ENCODE measurements around the gene ZNF17. TPM values are rescaled to one million over a fixed set of nuclear protein-coding genes. Genes with fewer than 3 reads are reported as not detected.

The ZNF17 gene
- total RNA-seq (2022; extraction: Qiagen RNA extraction; ENCODE audit: low read depth), result 2.9 to 6.8 TPM (median 4.8 TPM) in 5 replicates

GRCh38 chr19:57410877-57411671 lies at the start of gene ZNF17:
TSS of gene ZNF17 (plus strand) at chr19:57411161. CDS start at chr19:57413616, 2,455 bp downstream.

GRCh38 chr19:57362997-57363687 lies 47.8 kb upstream of the ZNF17 start, which contains the start of the genes TRAPPC2B and ZNF547:
TSS of gene TRAPPC2B (plus strand) at chr19:57363551. CDS start at chr19:57364834, 1,283 bp downstream.
TSS of gene ZNF547 (plus strand) at chr19:57363551. CDS start at chr19:57368556, 5,005 bp downstream.

GRCh38 chr19:57389730-57390598 lies 21.0 kb upstream of the ZNF17 start, which contains the start of gene ZNF548:
TSS of gene ZNF548 (plus strand) at chr19:57389854. CDS start at chr19:57390100, 246 bp downstream.

GRCh38 chr19:57435062-57435978 lies 24.4 kb downstream of the ZNF17 start, which contains the start of gene ZNF749:
TSS of gene ZNF749 (plus strand) at chr19:57435325. CDS start at chr19:57435579, 254 bp downstream.

Other genes starting within 250 kb of the ZNF17 start
- not detected in 5 replicates for gene DUXA, start 243.7 kb upstream of the ZNF17 start, total RNA-seq (2022; extraction: Qiagen RNA extraction; ENCODE audit: low read depth)
- gene ZNF264, start 219.7 kb upstream of the ZNF17 start, total RNA-seq (2022; extraction: Qiagen RNA extraction; ENCODE audit: low read depth), result 6.3 to 8.8 TPM (median 7.4 TPM) in 5 replicates
- 0.27 to 0.61 TPM (median 0.32 TPM) in 4 of 5 replicates, not detected in the other for gene AURKC, start 180.1 kb upstream of the ZNF17 start, total RNA-seq (2022; extraction: Qiagen RNA extraction; ENCODE audit: low read depth)
- 1.2 to 2.5 TPM (median 1.8 TPM) in 5 replicates for gene ZNF805, start 170.5 kb upstream of the ZNF17 start, total RNA-seq (2022; extraction: Qiagen RNA extraction; ENCODE audit: low read depth)
- 0.77 to 1.2 TPM (median 1.0 TPM) in 5 replicates for gene ZNF460, start 130.7 kb upstream of the ZNF17 start, total RNA-seq (2022; extraction: Qiagen RNA extraction; ENCODE audit: low read depth)
- 0.82 to 2.0 TPM (median 1.5 TPM) in 5 replicates for gene ZNF543, start 90.7 kb upstream of the ZNF17 start, total RNA-seq (2022; extraction: Qiagen RNA extraction; ENCODE audit: low read depth)
- 1.7 to 2.1 TPM (median 2.1 TPM) in 5 replicates for gene ZNF304, start 59.9 kb upstream of the ZNF17 start, total RNA-seq (2022; extraction: Qiagen RNA extraction; ENCODE audit: low read depth)
- 14.3 to 17.8 TPM (median 15.6 TPM) in 5 replicates for gene TRAPPC2B, start 47.6 kb upstream of the ZNF17 start, total RNA-seq (2022; extraction: Qiagen RNA extraction; ENCODE audit: low read depth)
- 1.4 to 2.0 TPM (median 1.6 TPM) in 5 replicates for gene ZNF547, start 47.6 kb upstream of the ZNF17 start, total RNA-seq (2022; extraction: Qiagen RNA extraction; ENCODE audit: low read depth)
- gene ZNF548, start 21.3 kb upstream of the ZNF17 start, total RNA-seq (2022; extraction: Qiagen RNA extraction; ENCODE audit: low read depth), result 2.9 to 4.0 TPM (median 3.5 TPM) in 5 replicates
- 13.7 to 16.8 TPM (median 15.4 TPM) in 5 replicates for gene ZNF749, start 24.2 kb downstream of the ZNF17 start, total RNA-seq (2022; extraction: Qiagen RNA extraction; ENCODE audit: low read depth)
- 0.06 to 0.13 TPM in 2 of 5 replicates, not detected in the others for gene VN1R1, start 46.0 kb downstream of the ZNF17 start, total RNA-seq (2022; extraction: Qiagen RNA extraction; ENCODE audit: low read depth)
- 0.83 to 1.5 TPM (median 1.2 TPM) in 5 replicates for gene ZNF772, start 66.4 kb downstream of the ZNF17 start, total RNA-seq (2022; extraction: Qiagen RNA extraction; ENCODE audit: low read depth)
- gene ZNF419, start 76.6 kb downstream of the ZNF17 start, total RNA-seq (2022; extraction: Qiagen RNA extraction; ENCODE audit: low read depth), result 4.6 to 7.6 TPM (median 6.7 TPM) in 5 replicates
- gene ZNF773, start 88.8 kb downstream of the ZNF17 start, total RNA-seq (2022; extraction: Qiagen RNA extraction; ENCODE audit: low read depth), result 4.6 to 7.1 TPM (median 4.8 TPM) in 5 replicates
- 1.3 to 2.0 TPM (median 1.6 TPM) in 5 replicates for gene ZNF549, start 116.2 kb downstream of the ZNF17 start, total RNA-seq (2022; extraction: Qiagen RNA extraction; ENCODE audit: low read depth)
- gene ZNF550, start 148.7 kb downstream of the ZNF17 start, total RNA-seq (2022; extraction: Qiagen RNA extraction; ENCODE audit: low read depth), result 2.1 to 4.4 TPM (median 4.2 TPM) in 5 replicates
- 4.2 to 4.9 TPM (median 4.5 TPM) in 5 replicates for gene ZNF416, start 167.8 kb downstream of the ZNF17 start, total RNA-seq (2022; extraction: Qiagen RNA extraction; ENCODE audit: low read depth)
- gene ZIK1, start 173.0 kb downstream of the ZNF17 start, total RNA-seq (2022; extraction: Qiagen RNA extraction; ENCODE audit: low read depth), result 0.06 TPM in 1 of 5 replicates, not detected in the others
- gene ZNF530, start 188.7 kb downstream of the ZNF17 start, total RNA-seq (2022; extraction: Qiagen RNA extraction; ENCODE audit: low read depth), result 4.1 to 4.8 TPM (median 4.4 TPM) in 5 replicates
- 5.3 to 9.1 TPM (median 8.5 TPM) in 5 replicates for gene ZNF134, start 203.1 kb downstream of the ZNF17 start, total RNA-seq (2022; extraction: Qiagen RNA extraction; ENCODE audit: low read depth)
- gene ZNF211, start 222.0 kb downstream of the ZNF17 start, total RNA-seq (2022; extraction: Qiagen RNA extraction; ENCODE audit: low read depth), result 5.4 to 6.4 TPM (median 6.0 TPM) in 5 replicates

Measured in A549 treated with RU486 at 1 μM for 4 hours (cell line).